ENCODE measurements around the gene SRSF2. TPM values are rescaled to one million over a fixed set of nuclear protein-coding genes. Genes with fewer than 3 reads are reported as not detected.

The SRSF2 gene
- polyA plus RNA-seq, 2 of the 4 experiments (the other 2 are of a cell fraction): 338 to 412 TPM

DNA sequence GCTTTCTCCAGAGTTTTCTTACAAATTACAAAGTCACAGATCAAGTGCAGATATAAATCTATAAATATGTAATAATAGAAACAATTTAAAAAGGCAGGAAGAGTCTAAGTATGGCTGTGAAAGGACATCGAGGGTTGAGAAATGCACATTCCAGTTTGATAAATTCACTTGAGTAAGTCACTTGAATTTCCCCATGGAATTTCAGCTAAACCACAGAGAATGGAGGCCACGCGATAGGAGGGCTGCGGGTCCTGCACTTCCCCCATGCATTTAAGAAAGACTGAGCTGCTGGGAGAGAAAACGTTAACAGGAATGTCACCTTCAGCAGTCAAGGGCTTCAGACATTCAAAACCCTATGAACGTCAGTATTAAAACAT, 20.3 kb downstream of the SRSF2 start:
- ATAC-seq (no peak), FAIRE-seq (no peak), DNase-seq (ENCODE audit: low read depth in 1 of 2, low spot score in 1 of 2) (no peak)
- POLR2A ChIA-PET: interaction anchor here (1.8 kb wide), 1 partner anchor 10 kb away, joined by 5 read pairs; the partner anchor contains the start of genes JMJD6 and METTL23
- CTCF ChIA-PET: interaction anchor here (0.9 to 26.0 kb wide), 14 partner anchors 9 to 225 kb away, joined by 3 to 456 read pairs (median 8); partner anchors contain the start of genes JMJD6 and METTL23
- H3K4me2 ChIP-seq: no peak overlapping the region
- H3K4me3 ChIP-seq: no peak overlapping the region
- H3K4me1 ChIP-seq: peaks cover under 1% of the 10 kb centered on the region; the same call in 2 of the 3 replicates
- no peaks in the 10 kb centered on the region for H3K9me3 ChIP-seq
- no peak overlapping the region for H3K27ac ChIP-seq
- TF ChIP-seq, protein P1, sequence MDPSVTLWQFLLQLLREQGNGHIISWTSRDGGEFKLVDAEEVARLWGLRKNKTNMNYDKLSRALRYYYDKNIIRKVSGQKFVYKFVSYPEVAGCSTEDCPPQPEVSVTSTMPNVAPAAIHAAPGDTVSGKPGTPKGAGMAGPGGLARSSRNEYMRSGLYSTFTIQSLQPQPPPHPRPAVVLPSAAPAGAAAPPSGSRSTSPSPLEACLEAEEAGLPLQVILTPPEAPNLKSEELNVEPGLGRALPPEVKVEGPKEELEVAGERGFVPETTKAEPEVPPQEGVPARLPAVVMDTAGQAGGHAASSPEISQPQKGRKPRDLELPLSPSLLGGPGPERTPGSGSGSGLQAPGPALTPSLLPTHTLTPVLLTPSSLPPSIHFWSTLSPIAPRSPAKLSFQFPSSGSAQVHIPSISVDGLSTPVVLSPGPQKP (IDR thresholded peaks at IDR 0.05; ENCODE audit: low read depth, low read length): no peak
- no peak for TF ChIP-seq HOXA7 (CRISPR knock-in tag; IDR thresholded peaks at IDR 0.05)
- no peak for TF ChIP-seq FOSL2 (IDR thresholded peaks at IDR 0.05)
- TF ChIP-seq FOSL2 (CRISPR knock-in tag; IDR thresholded peaks at IDR 0.05): no peak
- TF ChIP-seq CBX2 (IDR thresholded peaks at IDR 0.05; ENCODE audit: borderline replicate concordance, low read depth): no peak
- no peak for TF ChIP-seq CHD4 (IDR thresholded peaks at IDR 0.05; ENCODE audit: borderline replicate concordance)
- TF ChIP-seq EP300 (IDR thresholded peaks at IDR 0.05): no peak
- TF ChIP-seq TFCP2L1 (CRISPR knock-in tag; IDR thresholded peaks at IDR 0.05): no peak
- TF ChIP-seq ESRRA (IDR thresholded peaks at IDR 0.05; ENCODE audit: borderline replicate concordance, low read length): no peak
- no peak for TF ChIP-seq NR3C1 (IDR thresholded peaks at IDR 0.05)
- TF ChIP-seq EHF (CRISPR knock-in tag; IDR thresholded peaks at IDR 0.05): no peak
- no peak for TF ChIP-seq MAFK (IDR thresholded peaks at IDR 0.05; ENCODE audit: partially characterized antibody)
- no peak for TF ChIP-seq ZNF302 (CRISPR knock-in tag; IDR thresholded peaks at IDR 0.05)
- no peak for TF ChIP-seq POLR2A (IDR thresholded peaks at IDR 0.05; ENCODE audit: low read length)
- 88% methylated on average over 6 of the region's 6 CpGs for WGBS (ENCODE audit: missing lambda C conversion rate)

DNA sequence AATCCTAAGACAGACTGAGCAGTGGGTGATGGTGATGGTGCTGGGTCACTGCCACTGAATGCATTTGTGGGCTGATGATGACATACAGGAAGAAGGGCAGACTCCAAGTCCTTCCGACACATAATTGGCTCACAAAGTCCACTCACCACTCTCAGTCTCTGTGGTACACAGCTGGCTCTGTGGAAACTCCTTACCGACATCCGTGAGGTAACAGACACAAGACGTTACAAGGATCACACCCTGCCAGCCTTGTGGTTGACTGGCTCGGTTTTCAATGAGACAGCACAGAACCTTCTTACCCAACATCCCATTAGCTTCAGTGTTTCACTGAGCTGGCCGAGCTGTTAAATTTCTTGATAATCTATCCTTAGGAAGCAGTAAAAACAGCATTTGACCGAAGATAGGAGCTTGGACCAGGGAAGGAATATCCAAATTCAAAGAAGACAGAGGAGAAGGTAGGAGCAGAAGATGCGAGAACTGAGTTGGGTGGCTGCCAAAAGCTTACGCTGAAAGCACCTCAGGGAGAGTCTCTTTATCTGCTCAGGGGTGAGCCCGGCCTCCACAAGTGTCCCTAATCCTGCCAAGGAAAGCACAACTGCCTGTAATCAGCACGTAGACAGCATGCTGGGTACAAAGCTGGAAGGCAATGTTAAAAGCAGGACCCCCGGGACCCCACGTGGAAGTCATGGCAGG, 20.8 kb downstream of the SRSF2 start:
- no peak for FAIRE-seq
- H3K4me3 ChIP-seq: no peak overlapping the region
- ATAC-seq: no peak

More for the DNA sequence above, 20.8 kb downstream of the SRSF2 start:
- DNase-seq (ENCODE audit: low read depth in 1 of 2, low spot score in 1 of 2): no peak
- Histone ChIP-seq H3K4me1 (peaks cover 6% of the 10 kb centered on the region), H3K27ac (no peak overlapping the region), H3K9me3 (no peaks in the 10 kb centered on the region), H3K4me2 (no peak overlapping the region)
- CTCF ChIA-PET: interaction anchor here (0.9 to 26.0 kb wide), 14 partner anchors 9 to 225 kb away, joined by 3 to 456 read pairs (median 8); partner anchors contain the start of genes JMJD6 and METTL23
- 87% methylated on average over 13 of the region's 13 CpGs for WGBS (ENCODE audit: missing lambda C conversion rate)
- TF ChIP-seq NR3C1 (IDR thresholded peaks at IDR 0.05) (no peak), RARB (CRISPR knock-in tag; IDR thresholded peaks at IDR 0.05) (no peak), EHMT2 (IDR thresholded peaks at IDR 0.05; ENCODE audit: low read depth) (no peak), RNF2 (IDR thresholded peaks at IDR 0.05; ENCODE audit: borderline replicate concordance, low read depth) (no peak), SREBF2 (IDR thresholded peaks at IDR 0.05) (no peak), CEBPB (IDR thresholded peaks at IDR 0.05) (no peak), ZSCAN20 (CRISPR knock-in tag; IDR thresholded peaks at IDR 0.05) (no peak), JUNB (IDR thresholded peaks at IDR 0.05) (no peak), BHLHE40 (IDR thresholded peaks at IDR 0.05; ENCODE audit: low read depth, low read length) (no peak), HOXB13 (CRISPR knock-in tag; IDR thresholded peaks at IDR 0.05; ENCODE audit: low read depth) (no peak), POLR2AphosphoS2 (conservative IDR thresholded peaks at IDR 0.05; ENCODE audit: low read length) (no peak), FOSB (CRISPR knock-in tag; IDR thresholded peaks at IDR 0.05) (no peak), GATA3 (IDR thresholded peaks at IDR 0.05; ENCODE audit: borderline replicate concordance) (no peak), HDAC2 (IDR thresholded peaks at IDR 0.05) (no peak), NFE2L2 (conservative IDR thresholded peaks at IDR 0.05; ENCODE audit: low read length) (no peak), CBX2 (IDR thresholded peaks at IDR 0.05; ENCODE audit: borderline replicate concordance, low read depth) (no peak), POLR2A (IDR thresholded peaks at IDR 0.05; ENCODE audit: low read length) (no peak)
- TF ChIP-seq, protein P2, sequence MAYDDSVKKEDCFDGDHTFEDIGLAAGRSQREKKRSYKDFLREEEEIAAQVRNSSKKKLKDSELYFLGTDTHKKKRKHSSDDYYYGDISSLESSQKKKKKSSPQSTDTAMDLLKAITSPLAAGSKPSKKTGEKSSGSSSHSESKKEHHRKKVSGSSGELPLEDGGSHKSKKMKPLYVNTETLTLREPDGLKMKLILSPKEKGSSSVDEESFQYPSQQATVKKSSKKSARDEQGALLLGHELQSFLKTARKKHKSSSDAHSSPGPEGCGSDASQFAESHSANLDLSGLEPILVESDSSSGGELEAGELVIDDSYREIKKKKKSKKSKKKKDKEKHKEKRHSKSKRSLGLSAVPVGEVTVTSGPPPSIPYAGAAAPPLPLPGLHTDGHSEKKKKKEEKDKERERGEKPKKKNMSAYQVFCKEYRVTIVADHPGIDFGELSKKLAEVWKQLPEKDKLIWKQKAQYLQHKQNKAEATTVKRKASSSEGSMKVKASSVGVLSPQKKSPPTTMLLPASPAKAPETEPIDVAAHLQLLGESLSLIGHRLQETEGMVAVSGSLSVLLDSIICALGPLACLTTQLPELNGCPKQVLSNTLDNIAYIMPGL (CRISPR knock-in tag; IDR thresholded peaks at IDR 0.05; ENCODE audit: borderline replicate concordance): no peak
- TF ChIP-seq, protein P3, sequence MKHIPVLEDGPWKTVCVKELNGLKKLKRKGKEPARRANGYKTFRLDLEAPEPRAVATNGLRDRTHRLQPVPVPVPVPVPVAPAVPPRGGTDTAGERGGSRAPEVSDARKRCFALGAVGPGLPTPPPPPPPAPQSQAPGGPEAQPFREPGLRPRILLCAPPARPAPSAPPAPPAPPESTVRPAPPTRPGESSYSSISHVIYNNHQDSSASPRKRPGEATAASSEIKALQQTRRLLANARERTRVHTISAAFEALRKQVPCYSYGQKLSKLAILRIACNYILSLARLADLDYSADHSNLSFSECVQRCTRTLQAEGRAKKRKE (CRISPR knock-in tag; IDR thresholded peaks at IDR 0.05; ENCODE audit: low read depth): no peak
- TF ChIP-seq, protein P4, sequence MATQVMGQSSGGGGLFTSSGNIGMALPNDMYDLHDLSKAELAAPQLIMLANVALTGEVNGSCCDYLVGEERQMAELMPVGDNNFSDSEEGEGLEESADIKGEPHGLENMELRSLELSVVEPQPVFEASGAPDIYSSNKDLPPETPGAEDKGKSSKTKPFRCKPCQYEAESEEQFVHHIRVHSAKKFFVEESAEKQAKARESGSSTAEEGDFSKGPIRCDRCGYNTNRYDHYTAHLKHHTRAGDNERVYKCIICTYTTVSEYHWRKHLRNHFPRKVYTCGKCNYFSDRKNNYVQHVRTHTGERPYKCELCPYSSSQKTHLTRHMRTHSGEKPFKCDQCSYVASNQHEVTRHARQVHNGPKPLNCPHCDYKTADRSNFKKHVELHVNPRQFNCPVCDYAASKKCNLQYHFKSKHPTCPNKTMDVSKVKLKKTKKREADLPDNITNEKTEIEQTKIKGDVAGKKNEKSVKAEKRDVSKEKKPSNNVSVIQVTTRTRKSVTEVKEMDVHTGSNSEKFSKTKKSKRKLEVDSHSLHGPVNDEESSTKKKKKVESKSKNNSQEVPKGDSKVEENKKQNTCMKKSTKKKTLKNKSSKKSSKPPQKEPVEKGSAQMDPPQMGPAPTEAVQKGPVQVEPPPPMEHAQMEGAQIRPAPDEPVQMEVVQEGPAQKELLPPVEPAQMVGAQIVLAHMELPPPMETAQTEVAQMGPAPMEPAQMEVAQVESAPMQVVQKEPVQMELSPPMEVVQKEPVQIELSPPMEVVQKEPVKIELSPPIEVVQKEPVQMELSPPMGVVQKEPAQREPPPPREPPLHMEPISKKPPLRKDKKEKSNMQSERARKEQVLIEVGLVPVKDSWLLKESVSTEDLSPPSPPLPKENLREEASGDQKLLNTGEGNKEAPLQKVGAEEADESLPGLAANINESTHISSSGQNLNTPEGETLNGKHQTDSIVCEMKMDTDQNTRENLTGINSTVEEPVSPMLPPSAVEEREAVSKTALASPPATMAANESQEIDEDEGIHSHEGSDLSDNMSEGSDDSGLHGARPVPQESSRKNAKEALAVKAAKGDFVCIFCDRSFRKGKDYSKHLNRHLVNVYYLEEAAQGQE (IDR thresholded peaks at IDR 0.05): no peak
- POLR2A ChIA-PET: interaction anchor here (1.8 kb wide), 1 partner anchor 10 kb away, joined by 5 read pairs; the partner anchor contains the start of genes JMJD6 and METTL23
